CD14-positive monocyte (primary cell): ENCODE data around the gene HECTD1. TPM values are rescaled to one million over a fixed set of nuclear protein-coding genes. Genes with fewer than 3 reads are reported as not detected.
"Not testable (repeated sequence)": the region's sequence is repeated elsewhere in the genome, so short reads cannot be mapped to it uniquely, and the experiment has no call there.

Experiments
- DNase-seq, 3 donors: peaks; one replicate each; pipeline ENCODE4 v3.0.0-alpha.2; 2011 to 2022
- H2AFZ ChIP-seq: 2 replicates; pipeline ENCODE4 v1.6.0; 2012; ENCODE audit warnings: mild to moderate bottlenecking, low read depth, low read length, inconsistent platforms; ENCODE audit not compliant: insufficient read depth, poor library complexity, severe bottlenecking
- H3K27ac ChIP-seq, 2 donors: 1 replicate in 1 of 2; 2 replicates in 1 of 2; pipeline ENCODE4 v1.5.1; 2012 to 2013; ENCODE audit warnings: low read length in 2 of 2, control low read depth in 1 of 2, inconsistent platforms in 1 of 2, low read depth in 1 of 2, mild to moderate bottlenecking in 1 of 2
- H3K27me3 ChIP-seq, 2 donors: one replicate each; pipeline versions ENCODE4 v1.6.0 to v1.6.1; 2011 to 2013; ENCODE audit warnings: low read length in 2 of 2; ENCODE audit not compliant: control insufficient read depth in 2 of 2, insufficient read depth in 2 of 2
- H3K36me3 ChIP-seq, 2 donors: replicated peaks in 1 of 2; 1 replicate in 1 of 2; 2 replicates in 1 of 2; pipeline versions ENCODE4 v1.5.1 to v1.6.1; 2012 to 2013; ENCODE audit warnings: low read length in 2 of 2, control low read depth in 1 of 2, inconsistent platforms in 1 of 2, mild to moderate bottlenecking in 1 of 2; ENCODE audit not compliant: insufficient read depth in 2 of 2, control insufficient read depth in 1 of 2
- H3K4me1 ChIP-seq, 2 donors: 1 replicate in 1 of 2; 2 replicates in 1 of 2; pipeline versions ENCODE4 v1.5.1 to v1.6.1; 2012 to 2013; ENCODE audit warnings: low read length in 2 of 2, control low read depth in 1 of 2, inconsistent platforms in 1 of 2, mild to moderate bottlenecking in 1 of 2, moderate library complexity in 1 of 2; ENCODE audit not compliant: insufficient read depth in 2 of 2, control insufficient read depth in 1 of 2
- H3K4me2 ChIP-seq: replicated peaks from 2 replicates; pipeline ENCODE3; 2012; ENCODE audit warnings: low read length, moderate library complexity, mild to moderate bottlenecking; ENCODE audit not compliant: poor library complexity, severe bottlenecking; ENCODE audit errors: extremely low read depth
- H3K4me3 ChIP-seq, 3 experiments: fragments of 200-600 bp in 1 of 3; sonication (generic) in 1 of 3; replicated peaks in 1 of 3; 1 replicate in 2 of 3; 2 replicates in 1 of 3; pipeline ENCODE4 v1.5.1; 2011 to 2013; ENCODE audit warnings: low read length in 3 of 3, mild to moderate bottlenecking in 3 of 3, control low read depth in 2 of 3, low read depth in 2 of 3, inconsistent platforms in 1 of 3, moderate library complexity in 1 of 3
- H3K79me2 ChIP-seq: 2 replicates; pipeline ENCODE4 v1.6.0; 2012; ENCODE audit warnings: mild to moderate bottlenecking, control low read depth, inconsistent platforms, low read length, moderate library complexity; ENCODE audit not compliant: insufficient read depth
- H3K9ac ChIP-seq: 2 replicates; pipeline ENCODE4 v1.6.0; 2017; ENCODE audit warnings: low read length, mild to moderate bottlenecking; ENCODE audit not compliant: insufficient read depth, poor library complexity, severe bottlenecking
- H3K9me3 ChIP-seq, 2 donors: replicated peaks in 1 of 2; 1 replicate in 1 of 2; 2 replicates in 1 of 2; pipeline versions ENCODE4 v1.5.1 to v1.6.1; 2012 to 2013; ENCODE audit warnings: low read length in 2 of 2, control low read depth in 1 of 2; ENCODE audit not compliant: control insufficient read depth in 1 of 2, insufficient read depth in 1 of 2
- H4K20me1 ChIP-seq: 2 replicates; pipeline ENCODE4 v1.6.0; 2012; ENCODE audit warnings: mild to moderate bottlenecking, low read length, control low read depth, moderate library complexity; ENCODE audit not compliant: insufficient read depth
- H3K27ac Mint-ChIP-seq, 7 donors: one replicate each; pipeline ENCODE4 v1.8.0; 2020; ENCODE audit warnings: mild to moderate bottlenecking in 7 of 7, mixed read lengths in 7 of 7, moderate library complexity in 6 of 7, inconsistent platforms in 2 of 7
- H3K27me3 Mint-ChIP-seq, 3 donors: one replicate each; pipeline ENCODE4 v1.8.0; 2021 to 2022; ENCODE audit warnings: low read depth in 3 of 3, mild to moderate bottlenecking in 3 of 3, mixed read lengths in 3 of 3, moderate library complexity in 3 of 3, inconsistent platforms in 1 of 3
- H3K36me3 Mint-ChIP-seq, 2 donors: one replicate each; pipeline ENCODE4 v1.8.0; 2020; ENCODE audit warnings: mixed read lengths in 2 of 2, inconsistent platforms in 1 of 2, mild to moderate bottlenecking in 1 of 2
- H3K4me1 Mint-ChIP-seq: one replicate; pipeline ENCODE4 v1.8.0; 2020; ENCODE audit warnings: mild to moderate bottlenecking, mixed read lengths
- H3K4me3 Mint-ChIP-seq, 2 donors: one replicate each; pipeline ENCODE4 v1.8.0; 2020; ENCODE audit warnings: mild to moderate bottlenecking in 2 of 2, mixed read lengths in 2 of 2, moderate library complexity in 1 of 2
- H3K9me3 Mint-ChIP-seq, 7 donors: one replicate each; pipeline ENCODE4 v1.8.0; 2020 to 2022; ENCODE audit warnings: mixed read lengths in 7 of 7, mild to moderate bottlenecking in 6 of 7, moderate library complexity in 6 of 7, inconsistent platforms in 2 of 7
- WGBS: methylation state at CpG from one replicate; pipeline ENCODE4 v1.1.5; 2013; ENCODE audit warnings: missing lambda C conversion rate; ENCODE audit not compliant: insufficient coverage; 5-methylcytosine and 5-hydroxymethylcytosine counted together
- intact Hi-C, 2 donors: fragments of 100-400 bp; cut with micrococcal nuclease; formaldehyde crosslinking; loops; one replicate each; pipeline versions ENCODE4 v1.15.0 to v1.15.1; 2023
- polyA plus RNA-seq, 3 donors: library from polyadenylated mRNA; depleted of rRNA in 1 of 3; unstranded in 2 of 3; stranded (reverse) in 1 of 3; fragments of 300-500 nt in 2 of 3; fragments of >200 nt in 1 of 3; fragmentation: Illumina TruSeq in 2 of 3; gene quantifications; 1 replicate in 2 of 3; 2 replicates in 1 of 3; pipeline ENCODE4 v1.2.3, GENCODE V29; 2012 to 2021
- TF ChIP-seq, protein P1 (sequence below): fragments of 200-600 bp; IDR thresholded peaks from one replicate; pipeline ENCODE4 v1.8.0; 2022; ENCODE audit warnings: antibody characterized with exemption, mild to moderate bottlenecking

The HECTD1 gene
- polyA plus RNA-seq, 3 donors, result 12.7 to 55.9 (median 21.5) TPM

DNA sequence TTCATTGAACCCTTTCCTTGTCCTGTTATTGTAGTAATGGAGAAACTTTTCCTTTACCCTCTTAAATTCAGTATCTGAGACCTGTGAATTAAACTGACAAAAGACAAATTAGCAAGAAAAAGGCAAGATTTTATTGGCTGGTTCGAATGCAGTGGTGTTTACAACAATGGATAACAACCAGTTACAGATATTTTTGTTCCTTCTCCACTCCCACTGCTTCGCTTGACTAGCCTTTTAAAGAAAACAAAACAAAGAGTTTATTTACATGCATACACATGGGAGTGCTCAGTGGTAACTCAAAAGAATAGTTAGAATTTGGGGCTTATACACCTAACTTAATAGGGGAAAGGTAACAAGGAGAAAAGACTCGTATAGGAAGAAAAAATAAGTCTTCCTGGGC lies 37.0 kb upstream of the HECTD1 start:
- Mint-ChIP-seq H3K27ac (no peak overlapping the region), H3K36me3 (no peaks in the 10 kb centered on the region), H3K4me1 (peaks cover 23% of the 10 kb centered on the region), H3K27me3 (peaks cover 0 to 2% (median 1%) of the 10 kb centered on the region in 3 donors), H3K4me3 (no peak overlapping the region), H3K9me3 (peaks cover 0 to 2% (median 0%) of the 10 kb centered on the region in 7 donors)
- no peak overlapping the region for H3K27ac ChIP-seq
- intact Hi-C loops, result no loop called here
- H3K36me3 ChIP-seq, result no peaks in the 10 kb centered on the region
- H3K27me3 ChIP-seq, result no peaks in the 10 kb centered on the region
- no peak overlapping the region for H3K4me2 ChIP-seq
- H4K20me1 ChIP-seq, result no peaks in the 10 kb centered on the region
- H3K4me1 ChIP-seq, result peaks cover 2 to 4% of the 10 kb centered on the region in 2 donors
- TF ChIP-seq, protein P1, sequence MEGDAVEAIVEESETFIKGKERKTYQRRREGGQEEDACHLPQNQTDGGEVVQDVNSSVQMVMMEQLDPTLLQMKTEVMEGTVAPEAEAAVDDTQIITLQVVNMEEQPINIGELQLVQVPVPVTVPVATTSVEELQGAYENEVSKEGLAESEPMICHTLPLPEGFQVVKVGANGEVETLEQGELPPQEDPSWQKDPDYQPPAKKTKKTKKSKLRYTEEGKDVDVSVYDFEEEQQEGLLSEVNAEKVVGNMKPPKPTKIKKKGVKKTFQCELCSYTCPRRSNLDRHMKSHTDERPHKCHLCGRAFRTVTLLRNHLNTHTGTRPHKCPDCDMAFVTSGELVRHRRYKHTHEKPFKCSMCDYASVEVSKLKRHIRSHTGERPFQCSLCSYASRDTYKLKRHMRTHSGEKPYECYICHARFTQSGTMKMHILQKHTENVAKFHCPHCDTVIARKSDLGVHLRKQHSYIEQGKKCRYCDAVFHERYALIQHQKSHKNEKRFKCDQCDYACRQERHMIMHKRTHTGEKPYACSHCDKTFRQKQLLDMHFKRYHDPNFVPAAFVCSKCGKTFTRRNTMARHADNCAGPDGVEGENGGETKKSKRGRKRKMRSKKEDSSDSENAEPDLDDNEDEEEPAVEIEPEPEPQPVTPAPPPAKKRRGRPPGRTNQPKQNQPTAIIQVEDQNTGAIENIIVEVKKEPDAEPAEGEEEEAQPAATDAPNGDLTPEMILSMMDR, result no peak
- no CpG with 5 or more reads among the region's 3 CpGs for WGBS
- no peak overlapping the region for H3K4me3 ChIP-seq
- H3K79me2 ChIP-seq, result no peaks in the 10 kb centered on the region
- no peak overlapping the region for H3K9ac ChIP-seq
- DNase-seq, result no peak
- no peaks in the 10 kb centered on the region for H3K9me3 ChIP-seq
- no peak overlapping the region for H2AFZ ChIP-seq

DNA sequence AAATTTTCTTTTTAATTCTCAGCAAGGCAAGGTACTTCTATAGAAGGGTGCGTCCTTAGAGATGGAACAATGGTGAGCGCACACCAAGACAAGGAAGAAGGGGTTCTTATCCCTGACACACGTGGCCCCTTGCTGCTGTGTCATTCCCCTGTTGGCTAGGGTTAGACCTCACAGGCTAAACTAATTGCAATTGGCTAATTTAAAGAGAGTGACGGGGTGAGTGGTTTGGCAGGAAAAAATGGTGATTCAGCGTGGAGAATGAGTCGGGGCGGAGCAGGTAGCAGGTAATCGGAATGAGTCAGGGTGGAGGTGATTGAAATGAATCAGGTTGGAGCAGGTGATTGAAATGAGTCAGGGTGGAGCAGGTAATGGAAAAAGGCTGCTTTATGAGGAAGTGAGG lies 36.3 kb upstream of the HECTD1 start:
- H2AFZ ChIP-seq, result no peak overlapping the region
- H3K27ac ChIP-seq, result no peak overlapping the region
- Mint-ChIP-seq H3K27me3 (peaks cover 0 to 2% (median 1%) of the 10 kb centered on the region in 3 donors), H3K27ac (peak overlapping the region in 1 of 7 donors; percentile 1), H3K36me3 (no peaks in the 10 kb centered on the region), H3K4me1 (peaks cover 29% of the 10 kb centered on the region), H3K4me3 (no peak overlapping the region), H3K9me3 (peaks cover 0 to 2% (median 0%) of the 10 kb centered on the region in 7 donors)
- H3K27me3 ChIP-seq, result no peaks in the 10 kb centered on the region
- no peaks in the 10 kb centered on the region for H3K79me2 ChIP-seq
- intact Hi-C loops, result no loop called here
- H3K4me2 ChIP-seq, result no peak overlapping the region
- DNase-seq, result no peak
- 83% methylated on average over 8 of the region's 8 CpGs for WGBS
- H3K9me3 ChIP-seq, result no peaks in the 10 kb centered on the region
- TF ChIP-seq, protein P1, result no peak
- no peaks in the 10 kb centered on the region for H4K20me1 ChIP-seq
- H3K9ac ChIP-seq, result no peak overlapping the region
- no peaks in the 10 kb centered on the region for H3K36me3 ChIP-seq
- H3K4me3 ChIP-seq, result no peak overlapping the region
- H3K4me1 ChIP-seq, result peaks cover 5 to 6% of the 10 kb centered on the region in 2 donors

DNA sequence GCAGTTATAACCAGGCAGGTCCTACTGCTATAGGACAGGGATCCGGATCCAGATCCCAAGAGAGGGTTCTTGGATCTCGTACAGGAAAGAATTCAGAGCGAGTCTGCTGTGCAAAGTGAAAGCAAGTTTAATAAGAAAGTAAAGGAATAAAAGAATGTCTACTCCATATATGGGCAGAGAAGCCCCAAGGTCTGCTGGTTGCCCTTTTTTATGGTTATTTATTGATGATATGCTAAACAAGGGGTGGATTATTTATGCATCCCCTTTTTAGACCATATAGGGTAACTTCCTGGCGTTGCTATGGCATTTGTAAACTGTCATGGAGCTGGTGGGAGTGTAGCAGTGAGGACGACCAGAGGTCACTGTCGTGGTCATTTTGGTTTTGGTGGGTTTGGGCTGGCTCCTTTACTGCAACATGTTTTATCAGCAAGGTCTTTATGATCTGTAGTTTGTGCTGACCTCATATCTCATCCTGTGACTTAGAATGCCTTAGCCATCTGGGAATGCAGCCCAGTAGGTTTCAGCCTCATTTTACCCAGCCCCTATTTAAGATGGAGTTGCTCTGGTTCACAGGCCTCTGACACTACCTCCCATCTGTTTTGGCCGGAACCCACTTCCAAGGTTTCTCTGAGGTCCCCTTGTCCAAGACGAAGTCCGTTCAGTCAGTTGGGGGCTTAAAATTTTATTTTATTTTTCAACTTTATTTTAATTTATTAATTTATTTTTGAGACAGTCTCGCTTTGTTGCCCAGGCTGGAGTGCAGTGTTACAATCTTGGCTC lies 34.8 kb upstream of the HECTD1 start:
- H3K9me3 Mint-ChIP-seq, H3K9me3 ChIP-seq, intact Hi-C loops, H3K36me3 Mint-ChIP-seq, H3K27me3 Mint-ChIP-seq, H3K4me3 Mint-ChIP-seq, H2AFZ ChIP-seq, H3K4me2 ChIP-seq, H3K27me3 ChIP-seq, H3K36me3 ChIP-seq, H3K27ac ChIP-seq, H4K20me1 ChIP-seq, H3K4me1 ChIP-seq, H3K79me2 ChIP-seq, H3K27ac Mint-ChIP-seq, H3K9ac ChIP-seq, DNase-seq, H3K4me3 ChIP-seq: not testable (repeated sequence)
- peaks cover 26% of the 10 kb centered on the region for H3K4me1 Mint-ChIP-seq
- 88% methylated on average over 4 of the region's 10 CpGs for WGBS
